Measurements from ENCODE around the gene RNASE2. TPM values are rescaled to one million over a fixed set of nuclear protein-coding genes. Genes with fewer than 3 reads are reported as not detected.

RNASE2 gene
- total RNA-seq, 1 experiment from 2014 or later: not detected

GRCh38 chr14:20973501-20973900 is 18.2 kb downstream of the RNASE2 start:
- BruUV-seq (replicated peaks): no TSS peak
- Mint-ChIP-seq H3K27me3 (ENCODE audit: insufficient read depth, unreplicated experiment) (peaks cover 4% of the 10 kb centered on the region), H3K27ac (ENCODE audit: unreplicated experiment) (no peak overlapping the region), H3K4me1 (ENCODE audit: low read depth, unreplicated experiment) (peaks cover 37% of the 10 kb centered on the region), H3K4me3 (ENCODE audit: unreplicated experiment) (no peak overlapping the region), H3K9me3 (ENCODE audit: unreplicated experiment) (no peaks in the 10 kb centered on the region), H3K36me3 (ENCODE audit: insufficient read depth, unreplicated experiment) (no peaks in the 10 kb centered on the region)
- Histone ChIP-seq H3K4me1 (peaks cover 43% of the 10 kb centered on the region), H3K36me3 (ENCODE audit: control insufficient read depth, insufficient read depth, low read length) (no peaks in the 10 kb centered on the region), H3K9me3 (no peaks in the 10 kb centered on the region), H3K4me3 (ENCODE audit: low read depth, low read length) (no peak overlapping the region), H3K27me3 (replicated peaks; ENCODE audit: control insufficient read depth, insufficient read depth, low read length) (no peaks in the 10 kb centered on the region)
- POLR2A ChIA-PET: no interaction called here
- no peak for TF ChIP-seq CTCF (IDR thresholded peaks at IDR 0.05; ENCODE audit: insufficient read depth in 1 of 2, low read depth in 1 of 2, low read length in 1 of 2, severe bottlenecking in 1 of 2, unreplicated experiment in 1 of 2)
- intact Hi-C loops (cut with micrococcal nuclease; ENCODE audit: unreplicated experiment): loop anchor here (5.0 kb wide), 1 partner anchor 101 kb away; no protein-coding TSS in a partner anchor
- DNase-seq: no peak
- CTCF ChIA-PET: interaction anchor here (0.6 kb wide), 1 partner anchor 41 kb away, joined by 4 read pairs; no protein-coding TSS in a partner anchor

DNA sequence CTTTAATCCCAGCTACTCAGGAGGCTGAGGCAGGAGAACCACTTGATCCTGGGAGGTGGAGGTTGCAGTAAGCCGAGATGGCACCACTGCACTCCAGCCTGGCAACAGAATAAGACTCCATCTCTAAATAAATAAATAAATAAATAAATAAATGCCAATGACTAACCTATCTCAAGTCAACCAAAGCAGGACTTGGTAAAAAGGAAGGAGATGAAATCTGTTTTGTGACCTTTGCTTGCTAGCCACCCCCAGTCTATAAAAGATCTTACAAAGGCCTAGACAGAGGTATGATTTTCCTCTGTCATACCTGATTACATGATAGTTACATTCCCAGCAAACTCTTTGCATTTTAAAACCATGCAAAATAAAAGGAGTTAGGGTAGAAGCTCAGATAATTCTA is 21.0 kb downstream of the RNASE2 start:
- H3K9me3 ChIP-seq: no peaks in the 10 kb centered on the region
- intact Hi-C loops (cut with micrococcal nuclease; ENCODE audit: unreplicated experiment): no loop called here
- no peak overlapping the region for H3K4me3 Mint-ChIP-seq (ENCODE audit: unreplicated experiment)
- no peaks in the 10 kb centered on the region for H3K27me3 ChIP-seq (replicated peaks; ENCODE audit: control insufficient read depth, insufficient read depth, low read length)
- no peaks in the 10 kb centered on the region for H3K36me3 Mint-ChIP-seq (ENCODE audit: insufficient read depth, unreplicated experiment)
- ChIA-PET POLR2A (no interaction called here), CTCF (no interaction called here)
- H3K27me3 Mint-ChIP-seq (ENCODE audit: insufficient read depth, unreplicated experiment): no peaks in the 10 kb centered on the region
- peaks cover 43% of the 10 kb centered on the region for H3K4me1 ChIP-seq
- no peak for TF ChIP-seq CTCF (IDR thresholded peaks at IDR 0.05; ENCODE audit: insufficient read depth in 1 of 2, low read depth in 1 of 2, low read length in 1 of 2, severe bottlenecking in 1 of 2, unreplicated experiment in 1 of 2)
- H3K36me3 ChIP-seq (ENCODE audit: control insufficient read depth, insufficient read depth, low read length): no peaks in the 10 kb centered on the region
- H3K4me1 Mint-ChIP-seq (ENCODE audit: low read depth, unreplicated experiment): peaks cover 36% of the 10 kb centered on the region
- no peak overlapping the region for H3K27ac Mint-ChIP-seq (ENCODE audit: unreplicated experiment)
- no peak overlapping the region for H3K4me3 ChIP-seq (ENCODE audit: low read depth, low read length)
- BruUV-seq (replicated peaks): no TSS peak
- no peaks in the 10 kb centered on the region for H3K9me3 Mint-ChIP-seq (ENCODE audit: unreplicated experiment)
- no peak for DNase-seq

- no TSS peak for BruUV-seq (replicated peaks)
- no peaks in the 10 kb centered on the region for H3K36me3 ChIP-seq (ENCODE audit: control insufficient read depth, insufficient read depth, low read length)
- H3K4me1 Mint-ChIP-seq (ENCODE audit: low read depth, unreplicated experiment): peaks cover 18% of the 10 kb centered on the region
- intact Hi-C loops (cut with micrococcal nuclease; ENCODE audit: unreplicated experiment): no loop called here
- no peaks in the 10 kb centered on the region for H3K27me3 Mint-ChIP-seq (ENCODE audit: insufficient read depth, unreplicated experiment)
- ChIA-PET CTCF (interaction anchor here (0.6 kb wide), 1 partner anchor 108 kb away, joined by 3 read pairs; no protein-coding TSS in a partner anchor), POLR2A (no interaction called here)
- H3K27ac Mint-ChIP-seq (ENCODE audit: unreplicated experiment): no peak overlapping the region
- DNase-seq: no peak
- H3K4me1 ChIP-seq: peaks cover 29% of the 10 kb centered on the region
- H3K36me3 Mint-ChIP-seq (ENCODE audit: insufficient read depth, unreplicated experiment): no peaks in the 10 kb centered on the region
- no peak overlapping the region for H3K4me3 ChIP-seq (ENCODE audit: low read depth, low read length)
- no peaks in the 10 kb centered on the region for H3K27me3 ChIP-seq (replicated peaks; ENCODE audit: control insufficient read depth, insufficient read depth, low read length)
- no peak overlapping the region for H3K4me3 Mint-ChIP-seq (ENCODE audit: unreplicated experiment)
- no peaks in the 10 kb centered on the region for H3K9me3 Mint-ChIP-seq (ENCODE audit: unreplicated experiment)
- TF ChIP-seq CTCF (IDR thresholded peaks at IDR 0.05; ENCODE audit: insufficient read depth in 1 of 2, low read depth in 1 of 2, low read length in 1 of 2, severe bottlenecking in 1 of 2, unreplicated experiment in 1 of 2): no peak
- no peaks in the 10 kb centered on the region for H3K9me3 ChIP-seq
Observed at GRCh38 chr14:20978687-20979086, 23.4 kb downstream of the RNASE2 start.
